ENCODE measurements around the gene PIK3R1.

DNA sequence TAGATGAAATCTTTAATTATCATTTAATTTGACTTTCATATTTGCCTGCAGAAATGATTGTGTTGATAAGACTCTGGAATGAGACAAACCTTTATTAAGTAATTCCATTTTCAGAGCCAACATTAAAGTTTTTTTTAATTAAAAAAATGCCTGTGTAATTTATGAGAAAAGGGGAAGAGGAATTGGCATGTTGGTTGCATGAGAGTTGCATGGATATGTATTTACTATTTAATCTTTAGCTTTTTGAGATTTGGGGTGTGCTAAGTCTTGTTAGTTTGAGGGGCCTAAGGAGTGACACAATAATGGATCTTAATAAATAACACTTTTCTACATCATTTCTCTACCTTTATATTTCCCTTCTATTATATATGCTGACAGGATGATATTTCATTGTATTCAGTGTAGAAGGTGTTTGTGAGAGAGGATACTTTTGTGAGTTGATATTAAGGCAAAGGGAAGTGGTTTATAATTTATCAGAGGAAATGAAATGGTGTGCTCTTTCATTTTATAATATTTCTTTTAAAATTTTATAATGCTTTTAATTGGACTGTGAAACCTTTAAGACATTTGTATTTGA, 54.9 kb downstream of the PIK3R1 start:
- TF ChIP-seq POLR2AphosphoS5 (IDR thresholded peaks at IDR 0.05) (no peak), EP300 (IDR thresholded peaks at IDR 0.05) (no peak)
- TF ChIP-seq, protein P1, sequence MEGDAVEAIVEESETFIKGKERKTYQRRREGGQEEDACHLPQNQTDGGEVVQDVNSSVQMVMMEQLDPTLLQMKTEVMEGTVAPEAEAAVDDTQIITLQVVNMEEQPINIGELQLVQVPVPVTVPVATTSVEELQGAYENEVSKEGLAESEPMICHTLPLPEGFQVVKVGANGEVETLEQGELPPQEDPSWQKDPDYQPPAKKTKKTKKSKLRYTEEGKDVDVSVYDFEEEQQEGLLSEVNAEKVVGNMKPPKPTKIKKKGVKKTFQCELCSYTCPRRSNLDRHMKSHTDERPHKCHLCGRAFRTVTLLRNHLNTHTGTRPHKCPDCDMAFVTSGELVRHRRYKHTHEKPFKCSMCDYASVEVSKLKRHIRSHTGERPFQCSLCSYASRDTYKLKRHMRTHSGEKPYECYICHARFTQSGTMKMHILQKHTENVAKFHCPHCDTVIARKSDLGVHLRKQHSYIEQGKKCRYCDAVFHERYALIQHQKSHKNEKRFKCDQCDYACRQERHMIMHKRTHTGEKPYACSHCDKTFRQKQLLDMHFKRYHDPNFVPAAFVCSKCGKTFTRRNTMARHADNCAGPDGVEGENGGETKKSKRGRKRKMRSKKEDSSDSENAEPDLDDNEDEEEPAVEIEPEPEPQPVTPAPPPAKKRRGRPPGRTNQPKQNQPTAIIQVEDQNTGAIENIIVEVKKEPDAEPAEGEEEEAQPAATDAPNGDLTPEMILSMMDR (IDR thresholded peaks at IDR 0.05), result no peak
